Gastroesophageal sphincter (tissue), 3 donors: ENCODE results near the gene OLA1.

Source experiments
- POLR2A ChIP-seq, 2 donors: fragments of 450-650 bp; IDR thresholded peaks; one replicate each; pipeline ENCODE4 v1.6.1; 2017; ENCODE audit warnings: antibody characterized with exemption in 2 of 2, mild to moderate bottlenecking in 2 of 2, moderate library complexity in 1 of 2
- POLR2AphosphoS5 ChIP-seq: sonication (generic); formaldehyde crosslinking; IDR thresholded peaks from one replicate; pipeline ENCODE4 v1.6.1; 2017; ENCODE audit warnings: antibody characterized with exemption
- TF ChIP-seq, protein P1 (sequence below), 4 experiments: fragments of 200-600 bp in 2 of 4; fragments of 450-650 bp in 2 of 4; sonication (generic) in 1 of 4; IDR thresholded peaks; one replicate each; pipeline ENCODE4 v1.5.1; 2017 to 2019; ENCODE audit warnings: antibody characterized with exemption in 4 of 4, mild to moderate bottlenecking in 2 of 4, moderate library complexity in 2 of 4

DNA sequence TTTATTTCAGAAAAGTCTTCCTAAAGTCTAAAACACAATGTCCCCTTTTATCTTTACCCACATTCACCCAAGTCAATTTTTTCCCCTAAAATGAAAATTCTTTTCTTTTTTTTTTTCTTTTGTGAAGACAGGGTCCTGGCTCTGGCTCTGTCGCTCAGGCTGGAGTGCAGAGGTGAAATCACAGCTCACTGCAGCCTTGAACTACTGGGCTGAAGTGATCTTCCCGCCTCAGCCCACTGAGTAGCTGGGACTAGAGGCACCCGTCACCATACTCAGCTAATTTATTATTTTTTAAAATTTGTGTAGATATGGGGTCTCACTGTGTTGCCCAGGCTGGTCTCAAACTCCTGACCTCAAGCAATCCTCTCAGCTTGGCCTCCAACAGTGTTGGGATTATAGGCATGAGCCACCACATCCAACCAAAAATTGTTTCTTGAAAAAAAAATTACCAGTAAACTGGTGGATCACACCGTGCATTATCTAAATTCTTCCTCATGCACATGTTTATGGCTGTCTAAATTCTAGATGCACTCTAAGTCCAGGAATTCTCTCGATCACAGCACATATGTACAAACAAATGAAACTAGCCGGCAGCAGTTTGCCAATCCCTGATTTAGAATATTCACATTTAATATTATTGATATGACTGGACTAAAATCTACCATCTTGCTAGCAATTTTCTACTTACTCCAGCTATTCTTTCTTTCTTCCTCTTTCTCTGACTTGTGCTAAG is 56.8 kb downstream of the OLA1 start:
- TF ChIP-seq, protein P1, sequence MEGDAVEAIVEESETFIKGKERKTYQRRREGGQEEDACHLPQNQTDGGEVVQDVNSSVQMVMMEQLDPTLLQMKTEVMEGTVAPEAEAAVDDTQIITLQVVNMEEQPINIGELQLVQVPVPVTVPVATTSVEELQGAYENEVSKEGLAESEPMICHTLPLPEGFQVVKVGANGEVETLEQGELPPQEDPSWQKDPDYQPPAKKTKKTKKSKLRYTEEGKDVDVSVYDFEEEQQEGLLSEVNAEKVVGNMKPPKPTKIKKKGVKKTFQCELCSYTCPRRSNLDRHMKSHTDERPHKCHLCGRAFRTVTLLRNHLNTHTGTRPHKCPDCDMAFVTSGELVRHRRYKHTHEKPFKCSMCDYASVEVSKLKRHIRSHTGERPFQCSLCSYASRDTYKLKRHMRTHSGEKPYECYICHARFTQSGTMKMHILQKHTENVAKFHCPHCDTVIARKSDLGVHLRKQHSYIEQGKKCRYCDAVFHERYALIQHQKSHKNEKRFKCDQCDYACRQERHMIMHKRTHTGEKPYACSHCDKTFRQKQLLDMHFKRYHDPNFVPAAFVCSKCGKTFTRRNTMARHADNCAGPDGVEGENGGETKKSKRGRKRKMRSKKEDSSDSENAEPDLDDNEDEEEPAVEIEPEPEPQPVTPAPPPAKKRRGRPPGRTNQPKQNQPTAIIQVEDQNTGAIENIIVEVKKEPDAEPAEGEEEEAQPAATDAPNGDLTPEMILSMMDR (IDR thresholded peaks at IDR 0.05), result no peak
- TF ChIP-seq POLR2AphosphoS5 (no peak), POLR2A (IDR thresholded peaks at IDR 0.05) (no peak)
